HL-60 (cell line): Measurements from ENCODE around the gene VBP1.
A peak's percentile ranks its signal among the peaks of the same experiment; 100 is the strongest.

Source experiments
- DNase-seq, 2 experiments: peaks; one replicate each; pipeline ENCODE4 v3.0.0-alpha.2; 2010 to 2020; ENCODE audit warnings: low read depth in 1 of 2, low spot score in 1 of 2
- H3K27ac ChIP-seq: fragments of 250-450 bp; sonication (Bioruptor Pico); replicated peaks from 2 replicates; pipeline ENCODE4 v1.5.1; 2020; ENCODE audit warnings: mild to moderate bottlenecking, moderate library complexity
- H3K27me3 ChIP-seq: fragments of 250-450 bp; sonication (Bioruptor Pico); 2 replicates; pipeline ENCODE4 v1.5.1; 2021; ENCODE audit warnings: mild to moderate bottlenecking, moderate library complexity; ENCODE audit not compliant: insufficient read depth, poor library complexity, severe bottlenecking
- H3K4me3 ChIP-seq: replicated peaks from 2 replicates; pipeline ENCODE4 v1.5.1; 2011; ENCODE audit warnings: mild to moderate bottlenecking, control low read depth, low read length; ENCODE audit not compliant: insufficient read depth
- CTCF ChIP-seq: IDR thresholded peaks from one replicate; pipeline ENCODE4 v1.5.1; 2011; ENCODE audit warnings: low read length, control low read depth, inconsistent platforms; ENCODE audit not compliant: insufficient read depth
- GABPA ChIP-seq: IDR thresholded peaks from 2 replicates; pipeline ENCODE4 v1.6.1; 2012; ENCODE audit warnings: low read depth
- POLR2AphosphoS5 ChIP-seq: IDR thresholded peaks from 2 replicates; pipeline ENCODE4 v1.6.1; 2012; ENCODE audit warnings: low read depth
- SPI1 ChIP-seq: IDR thresholded peaks from 2 replicates; pipeline ENCODE4 v1.6.1; 2012; ENCODE audit warnings: low read depth, mild to moderate bottlenecking, borderline replicate concordance
- long read RNA-seq: library from polyadenylated mRNA; unstranded; transcript quantifications from one replicate; pipeline ENCODE4 v2.0.0, GENCODE V29; 2020
- TF ChIP-seq, protein P1 (sequence below): IDR thresholded peaks from 2 replicates; pipeline ENCODE4 v1.6.1; 2012; ENCODE audit warnings: low read depth; ENCODE audit not compliant: insufficient replicate concordance

The VBP1 gene
- long read RNA-seq, transcript VBP1-201 (6 exons, 1,686 nt): major isoform, 544 of 567 reads
- long read RNA-seq, partial matches to known transcripts: 3 of 567 reads
- long read RNA-seq, other reads (novel, unspliced or antisense): 20 of 567 reads

DNA sequence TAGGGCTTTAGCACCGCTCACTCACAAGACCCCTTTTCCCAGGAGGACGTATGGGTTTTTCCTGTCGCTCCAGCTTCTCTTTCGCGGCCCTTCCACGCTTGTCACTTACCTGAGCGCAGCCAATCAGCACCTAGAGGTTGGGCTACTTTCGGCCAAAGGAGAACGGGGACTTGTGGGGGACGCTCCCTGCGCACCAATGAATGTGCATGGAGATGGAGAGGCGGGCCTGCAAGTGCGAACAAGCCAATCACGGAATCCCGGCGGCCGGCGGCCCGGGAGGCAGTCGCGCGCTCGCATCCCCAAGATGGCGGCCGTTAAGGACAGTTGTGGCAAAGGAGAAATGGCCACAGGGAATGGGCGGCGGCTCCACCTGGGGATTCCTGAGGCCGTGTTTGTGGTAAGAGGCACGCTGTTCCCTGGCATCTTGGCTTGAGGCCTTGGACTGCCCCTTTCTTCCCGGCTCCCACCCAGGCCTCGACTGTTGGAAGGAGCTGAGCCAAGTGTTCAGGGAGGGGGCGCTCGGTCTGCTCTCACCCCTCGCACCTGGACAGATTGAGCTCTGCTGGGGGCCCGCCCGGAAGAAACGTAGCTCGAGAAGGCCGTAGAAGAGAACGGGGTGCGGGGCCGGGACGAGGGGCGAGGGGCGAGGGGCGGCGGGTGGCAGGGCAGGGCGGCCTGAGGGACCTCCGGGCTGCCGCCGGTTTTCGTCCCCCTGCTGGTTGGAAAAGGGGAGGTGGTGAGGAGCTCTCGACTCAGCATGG, at the start of gene VBP1:
Gene VBP1 (plus strand): TSS at position 282 of the 761 bp plus-strand sequence. CDS start 23 bp downstream, at position 305.
- peak within 1 kb of the TSS; percentile 70 for H3K4me3 ChIP-seq
- H3K27ac ChIP-seq: peak within 1 kb of the TSS; percentile 95
- TF ChIP-seq SPI1 (no peak), POLR2AphosphoS5 (peak; percentile 49; the same call in 1 of the 2 replicates)
- TF ChIP-seq, protein P1, sequence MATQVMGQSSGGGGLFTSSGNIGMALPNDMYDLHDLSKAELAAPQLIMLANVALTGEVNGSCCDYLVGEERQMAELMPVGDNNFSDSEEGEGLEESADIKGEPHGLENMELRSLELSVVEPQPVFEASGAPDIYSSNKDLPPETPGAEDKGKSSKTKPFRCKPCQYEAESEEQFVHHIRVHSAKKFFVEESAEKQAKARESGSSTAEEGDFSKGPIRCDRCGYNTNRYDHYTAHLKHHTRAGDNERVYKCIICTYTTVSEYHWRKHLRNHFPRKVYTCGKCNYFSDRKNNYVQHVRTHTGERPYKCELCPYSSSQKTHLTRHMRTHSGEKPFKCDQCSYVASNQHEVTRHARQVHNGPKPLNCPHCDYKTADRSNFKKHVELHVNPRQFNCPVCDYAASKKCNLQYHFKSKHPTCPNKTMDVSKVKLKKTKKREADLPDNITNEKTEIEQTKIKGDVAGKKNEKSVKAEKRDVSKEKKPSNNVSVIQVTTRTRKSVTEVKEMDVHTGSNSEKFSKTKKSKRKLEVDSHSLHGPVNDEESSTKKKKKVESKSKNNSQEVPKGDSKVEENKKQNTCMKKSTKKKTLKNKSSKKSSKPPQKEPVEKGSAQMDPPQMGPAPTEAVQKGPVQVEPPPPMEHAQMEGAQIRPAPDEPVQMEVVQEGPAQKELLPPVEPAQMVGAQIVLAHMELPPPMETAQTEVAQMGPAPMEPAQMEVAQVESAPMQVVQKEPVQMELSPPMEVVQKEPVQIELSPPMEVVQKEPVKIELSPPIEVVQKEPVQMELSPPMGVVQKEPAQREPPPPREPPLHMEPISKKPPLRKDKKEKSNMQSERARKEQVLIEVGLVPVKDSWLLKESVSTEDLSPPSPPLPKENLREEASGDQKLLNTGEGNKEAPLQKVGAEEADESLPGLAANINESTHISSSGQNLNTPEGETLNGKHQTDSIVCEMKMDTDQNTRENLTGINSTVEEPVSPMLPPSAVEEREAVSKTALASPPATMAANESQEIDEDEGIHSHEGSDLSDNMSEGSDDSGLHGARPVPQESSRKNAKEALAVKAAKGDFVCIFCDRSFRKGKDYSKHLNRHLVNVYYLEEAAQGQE: peak; percentile 42
- no peaks in the 10 kb centered on the region for H3K27me3 ChIP-seq
- DNase-seq: peak; percentile 88 to 94

GRCh38 chrX:155169881-155170280, 46.4 kb upstream of the VBP1 start:
- Histone ChIP-seq H3K27me3 (no peaks in the 10 kb centered on the region), H3K4me3 (no peak overlapping the region), H3K27ac (no peak overlapping the region)
- DNase-seq: no peak
- TF ChIP-seq CTCF (no peak), SPI1 (no peak), GABPA (no peak), POLR2AphosphoS5 (no peak)
- TF ChIP-seq, protein P1: no peak

DNA sequence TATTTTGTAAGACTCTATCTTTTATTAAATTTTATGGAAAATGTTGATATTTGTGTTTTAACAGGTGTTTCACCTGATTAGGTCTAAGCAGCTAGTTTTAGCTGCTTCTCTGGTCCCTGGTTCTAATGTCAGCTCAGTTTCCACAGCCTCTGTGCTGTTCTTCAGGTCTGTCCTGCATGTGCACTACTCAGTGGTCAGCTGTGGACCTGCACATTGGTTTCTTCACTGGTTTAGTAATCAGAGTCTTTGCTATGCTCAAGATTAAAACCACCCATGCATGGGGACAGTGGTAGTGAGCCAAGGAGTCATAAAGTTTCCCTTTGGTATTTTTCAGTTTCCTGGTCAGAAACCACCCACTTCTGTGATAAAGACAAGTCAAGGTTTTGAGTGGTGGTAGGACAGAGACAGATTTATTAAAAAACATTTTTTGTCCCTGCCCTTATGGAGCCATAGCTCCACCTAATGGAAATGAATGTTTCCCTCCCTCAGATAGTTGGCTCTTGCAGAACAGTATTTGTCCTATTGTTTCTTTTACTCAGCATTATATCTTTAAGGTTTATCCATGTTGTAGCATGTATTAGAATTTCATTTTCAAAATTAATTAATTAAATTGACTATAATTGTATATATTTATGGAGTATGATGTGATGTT, 36.8 kb upstream of the VBP1 start:
- H3K27me3 ChIP-seq: no peaks in the 10 kb centered on the region
- H3K4me3 ChIP-seq: no peak overlapping the region
- no peak for DNase-seq
- no peak for TF ChIP-seq SPI1
- TF ChIP-seq, protein P1: no peak
- TF ChIP-seq GABPA: no peak
- TF ChIP-seq CTCF: no peak
- no peak for TF ChIP-seq POLR2AphosphoS5
- no peak overlapping the region for H3K27ac ChIP-seq
